Stomach (tissue), 9 donors: ENCODE measurements around the gene GAK. TPM values are rescaled to one million over a fixed set of nuclear protein-coding genes. Genes with fewer than 3 reads are reported as not detected.

Source experiments
- DNase-seq, 2 donors: peaks; one replicate each; pipeline versions ENCODE4 v3.0.0 to v3.0.0-alpha.2; 2013 to 2019
- H3K27ac ChIP-seq, 5 donors: fragments of 200-600 bp in 4 of 5; sonication (generic) in 4 of 5; one replicate each; pipeline ENCODE4 v1.5.1; 2013 to 2019; ENCODE audit warnings: mild to moderate bottlenecking in 1 of 5, moderate library complexity in 1 of 5
- H3K27me3 ChIP-seq, 3 donors: fragments of 200-600 bp; sonication (generic); one replicate each; pipeline ENCODE4 v1.5.1; 2017 to 2019; ENCODE audit warnings: mixed run types in 1 of 3
- H3K36me3 ChIP-seq, 4 donors: fragments of 200-600 bp; sonication (generic); 1 replicate in 3 of 4; 2 replicates in 1 of 4; pipeline ENCODE4 v1.5.1; 2016 to 2019
- H3K4me1 ChIP-seq, 4 donors: fragments of 200-600 bp; sonication (generic); one replicate each; pipeline ENCODE4 v1.5.1; 2016 to 2019
- H3K4me3 ChIP-seq, 4 donors: fragments of 200-600 bp; sonication (generic) in 3 of 4; one replicate each; pipeline ENCODE4 v1.5.1; 2016 to 2019; ENCODE audit warnings: mild to moderate bottlenecking in 1 of 4
- H3K9me3 ChIP-seq, 4 donors: fragments of 200-600 bp; sonication (generic); one replicate each; pipeline ENCODE4 v1.5.1; 2016 to 2019
- EP300 ChIP-seq: sonication (generic); formaldehyde crosslinking; IDR thresholded peaks from one replicate; pipeline ENCODE4 v1.6.1; 2017; ENCODE audit warnings: antibody characterized with exemption
- POLR2A ChIP-seq, 4 donors: fragments of 450-650 bp; IDR thresholded peaks; one replicate each; pipeline ENCODE4 v1.6.1; 2016; ENCODE audit warnings: antibody characterized with exemption in 4 of 4, control low read depth in 2 of 4, mild to moderate bottlenecking in 1 of 4, moderate library complexity in 1 of 4
- POLR2AphosphoS5 ChIP-seq, 3 donors: sonication (generic); formaldehyde crosslinking; IDR thresholded peaks; one replicate each; pipeline ENCODE4 v1.6.1; 2016; ENCODE audit warnings: antibody characterized with exemption in 3 of 3
- WGBS, 5 donors: extraction: QIAGEN DNeasy Blood & Tissue Kit in 3 of 5; methylation state at CpG; one replicate each; pipeline versions ENCODE4 v1.1.5 to v1.1.7; 2013 to 2018; 5-methylcytosine and 5-hydroxymethylcytosine counted together
- intact Hi-C: fragments of 100-400 bp; cut with DNase I; formaldehyde crosslinking; loops from one replicate; pipeline ENCODE4 v1.15.1; 2023; ENCODE audit warnings: low total_unique reads
- polyA plus RNA-seq, 3 donors: library from polyadenylated mRNA; stranded (reverse); fragments of 200-250 nt; gene quantifications; one replicate each; pipeline ENCODE4 v1.2.3, GENCODE V29; 2013
- total RNA-seq, 5 donors: library from RNA; depleted of rRNA; stranded (reverse); fragments of >200 nt; gene quantifications; one replicate each; pipeline versions ENCODE4 v1.1.0 to v1.2.3, GENCODE V29; 2014 to 2016
- TF ChIP-seq, protein P1 (sequence below), 7 experiments: fragments of 450-650 bp in 4 of 7; fragments of 200-600 bp in 3 of 7; sonication (generic) in 3 of 7; IDR thresholded peaks; one replicate each; pipeline ENCODE4 v1.5.1; 2016 to 2019; ENCODE audit warnings: antibody characterized with exemption in 7 of 7, control low read depth in 2 of 7, mild to moderate bottlenecking in 1 of 7
- donor health status: healthy with polysubstance abuse.
- donor health status: Bipolar disorder and iron deficiency.
- donor health status: healthy.

Gene GAK
- total and polyA plus RNA-seq, 8 donors = 71.8 to 503 (median 157) TPM

DNA sequence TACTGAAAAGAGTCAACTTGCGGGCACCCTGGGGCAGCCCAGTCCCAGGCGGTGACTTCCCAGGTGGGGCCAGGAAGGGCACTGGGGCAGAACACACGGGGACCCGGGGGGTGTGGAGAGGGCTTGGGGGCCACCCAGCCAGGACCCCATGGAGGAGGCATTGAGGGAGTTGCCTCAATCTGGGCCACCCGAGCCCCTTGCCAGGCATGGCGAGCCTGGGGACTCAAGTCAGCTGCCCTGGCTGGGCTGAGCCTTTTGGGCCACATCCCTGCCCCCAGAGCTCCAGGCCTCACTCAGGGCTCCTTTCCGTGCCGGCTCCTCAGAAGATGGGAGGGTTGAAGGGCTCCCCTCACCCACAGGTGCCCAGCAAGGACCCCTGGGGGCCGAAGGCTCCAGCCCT lies 99.6 kb downstream of the GAK start:
- no peak overlapping the region for H3K4me3 ChIP-seq
- H3K27me3 ChIP-seq = peaks cover 0 to 55% (median 15%) of the 10 kb centered on the region in 3 donors
- DNase-seq = no peak
- H3K27ac ChIP-seq = no peak overlapping the region
- no peak for TF ChIP-seq POLR2AphosphoS5 (IDR thresholded peaks at IDR 0.05)
- no peak for TF ChIP-seq EP300
- TF ChIP-seq POLR2A (IDR thresholded peaks at IDR 0.05) = no peak
- TF ChIP-seq, protein P1, sequence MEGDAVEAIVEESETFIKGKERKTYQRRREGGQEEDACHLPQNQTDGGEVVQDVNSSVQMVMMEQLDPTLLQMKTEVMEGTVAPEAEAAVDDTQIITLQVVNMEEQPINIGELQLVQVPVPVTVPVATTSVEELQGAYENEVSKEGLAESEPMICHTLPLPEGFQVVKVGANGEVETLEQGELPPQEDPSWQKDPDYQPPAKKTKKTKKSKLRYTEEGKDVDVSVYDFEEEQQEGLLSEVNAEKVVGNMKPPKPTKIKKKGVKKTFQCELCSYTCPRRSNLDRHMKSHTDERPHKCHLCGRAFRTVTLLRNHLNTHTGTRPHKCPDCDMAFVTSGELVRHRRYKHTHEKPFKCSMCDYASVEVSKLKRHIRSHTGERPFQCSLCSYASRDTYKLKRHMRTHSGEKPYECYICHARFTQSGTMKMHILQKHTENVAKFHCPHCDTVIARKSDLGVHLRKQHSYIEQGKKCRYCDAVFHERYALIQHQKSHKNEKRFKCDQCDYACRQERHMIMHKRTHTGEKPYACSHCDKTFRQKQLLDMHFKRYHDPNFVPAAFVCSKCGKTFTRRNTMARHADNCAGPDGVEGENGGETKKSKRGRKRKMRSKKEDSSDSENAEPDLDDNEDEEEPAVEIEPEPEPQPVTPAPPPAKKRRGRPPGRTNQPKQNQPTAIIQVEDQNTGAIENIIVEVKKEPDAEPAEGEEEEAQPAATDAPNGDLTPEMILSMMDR (IDR thresholded peaks at IDR 0.05) = no peak
- peaks cover 0 to 5% (median 0%) of the 10 kb centered on the region in 4 donors for H3K4me1 ChIP-seq
- H3K36me3 ChIP-seq = no peaks in the 10 kb centered on the region
- intact Hi-C loops = no loop called here
- H3K9me3 ChIP-seq = peaks cover 3 to 30% (median 25%) of the 10 kb centered on the region in 4 donors
- 86 to 92% (median 87%) methylated on average over 6 to 9 of the region's 9 CpGs for WGBS, 5 donors

GRCh38 chr4:832108-832507 lies 100.0 kb downstream of the GAK start:
- Histone ChIP-seq H3K36me3 (no peaks in the 10 kb centered on the region), H3K27me3 (peaks cover 4 to 60% (median 19%) of the 10 kb centered on the region in 3 donors), H3K9me3 (peaks cover 0 to 26% (median 20%) of the 10 kb centered on the region in 4 donors), H3K4me3 (no peak overlapping the region), H3K4me1 (peaks cover 0 to 9% (median 1%) of the 10 kb centered on the region in 4 donors), H3K27ac (no peak overlapping the region)
- WGBS, 5 donors = 83 to 93% (median 92%) methylated on average over 6 to 7 of the region's 7 CpGs
- intact Hi-C loops = no loop called here
- no peak for TF ChIP-seq EP300
- DNase-seq = no peak

- intact Hi-C loops = no loop called here
- Histone ChIP-seq H3K9me3 (peaks cover 0 to 19% (median 14%) of the 10 kb centered on the region in 4 donors), H3K4me3 (no peak overlapping the region), H3K36me3 (no peaks in the 10 kb centered on the region), H3K27me3 (peaks cover 8 to 66% (median 26%) of the 10 kb centered on the region in 3 donors), H3K27ac (no peak overlapping the region), H3K4me1 (peaks cover 6 to 15% (median 8%) of the 10 kb centered on the region in 4 donors)
- 71 to 100% (median 78%) methylated on average over 1 to 3 of the region's 3 CpGs for WGBS, 5 donors
- TF ChIP-seq, protein P1 (IDR thresholded peaks at IDR 0.05) = no peak
- no peak for DNase-seq
Observed at GRCh38 chr4:831483-831805, 100.7 kb downstream of the GAK start.

DNA sequence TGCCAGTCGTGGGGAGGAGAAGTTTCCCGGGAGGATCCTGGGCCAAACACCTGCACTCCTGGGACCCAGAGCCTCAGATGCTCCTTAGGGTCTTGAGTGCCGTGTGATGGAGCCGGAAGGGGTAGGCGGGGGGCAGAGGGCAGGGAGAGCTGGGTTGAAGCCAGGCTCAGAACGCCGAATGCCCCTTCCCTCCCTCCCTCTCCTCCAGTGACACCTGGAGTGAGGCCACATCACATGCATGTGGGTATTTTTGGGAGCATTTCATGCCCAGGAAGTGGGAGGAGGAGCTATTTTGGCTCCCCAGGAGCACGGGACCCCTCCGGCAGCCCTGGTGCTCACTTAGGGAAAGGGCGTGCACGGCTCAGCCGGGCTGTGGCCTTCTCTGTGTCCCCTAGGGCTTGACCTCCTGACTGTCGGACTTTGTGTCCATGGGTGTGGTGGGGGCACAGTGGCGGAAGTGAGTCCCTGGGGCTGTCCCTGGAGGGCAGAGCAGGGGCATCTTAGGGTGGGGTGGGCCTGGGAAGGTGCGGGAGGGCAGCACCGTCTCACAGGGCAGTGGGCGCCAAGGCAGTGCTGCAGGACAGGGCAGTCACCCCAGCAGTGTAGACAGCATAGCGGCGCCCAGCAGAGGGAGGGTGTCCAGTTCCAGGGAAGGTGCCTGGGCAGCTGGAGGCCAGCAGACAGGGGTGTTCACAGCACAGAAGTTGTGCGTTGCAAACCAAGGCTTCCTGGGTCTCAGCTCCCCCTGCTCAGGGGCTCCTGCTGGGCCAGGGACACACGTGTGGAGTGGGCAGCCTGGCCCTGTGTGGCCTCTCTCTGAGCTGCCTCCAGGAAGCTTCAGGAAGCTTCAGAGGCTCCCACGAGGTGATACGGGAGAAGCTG lies 101.3 kb downstream of the GAK start:
- H3K27me3 ChIP-seq = peaks cover 8 to 70% (median 27%) of the 10 kb centered on the region in 3 donors
- peaks cover 0 to 18% (median 13%) of the 10 kb centered on the region in 4 donors for H3K9me3 ChIP-seq
- WGBS, 5 donors = 69 to 78% (median 74%) methylated on average over 19 to 23 of the region's 23 CpGs
- peaks cover 7 to 17% (median 9%) of the 10 kb centered on the region in 4 donors for H3K4me1 ChIP-seq
- no peak for DNase-seq
- no peaks in the 10 kb centered on the region for H3K36me3 ChIP-seq
- no peak overlapping the region for H3K4me3 ChIP-seq
- no peak overlapping the region for H3K27ac ChIP-seq
- TF ChIP-seq POLR2AphosphoS5 (IDR thresholded peaks at IDR 0.05) = no peak
- TF ChIP-seq, protein P1 (IDR thresholded peaks at IDR 0.05) = no peak
- no peak for TF ChIP-seq EP300
- TF ChIP-seq POLR2A (IDR thresholded peaks at IDR 0.05) = no peak
- intact Hi-C loops = no loop called here
